SK-N-SH (cell line): ENCODE measurements around the gene PARP15. TPM values are rescaled to one million over a fixed set of nuclear protein-coding genes. Genes with fewer than 3 reads are reported as not detected.

Experiments
- CTCF ChIA-PET: fragments of 300-600, 350-600 bp; formaldehyde crosslinking; extraction: SDS; loops from one replicate; lab custom pipeline; 2021; lab: Yijun Ruan, JAX
- POLR2A ChIA-PET: fragments of 350-600 bp; sonication (Branson Sonifier 250); formaldehyde crosslinking; extraction: SDS; loops from one replicate; lab custom pipeline; 2020; ENCODE audit warnings: antibody characterized with exemption, inconsistent platforms; lab: Yijun Ruan, JAX
- DNase-seq: peaks from one replicate; pipeline ENCODE4 v3.0.0; 2012
- H2AFZ ChIP-seq: fragments of 200-600 bp; sonication (generic); 2 replicates; pipeline ENCODE4 v1.8.1; 2016; ENCODE audit warnings: antibody characterized with exemption, mild to moderate bottlenecking, low read depth
- H3F3A ChIP-seq: fragments of 200-600 bp; sonication (generic); replicated peaks from 2 replicates; pipeline ENCODE3; 2016; ENCODE audit warnings: antibody characterized with exemption, mild to moderate bottlenecking; ENCODE audit not compliant: insufficient read depth
- H3K27ac ChIP-seq, 2 experiments: fragments of 200-500 bp in 1 of 2; fragments of 200-600 bp in 1 of 2; sonication (Bioruptor generic) in 1 of 2; sonication (generic), shearing (Covaris generic) in 1 of 2; 2 replicates each; pipeline versions ENCODE4 v1.5.1 to v1.6.1; 2014 to 2016; ENCODE audit warnings: low read depth in 2 of 2, inconsistent platforms in 1 of 2, low read length in 1 of 2, mild to moderate bottlenecking in 1 of 2, mixed read lengths in 1 of 2
- H3K27me3 ChIP-seq: fragments of 200-600 bp; sonication (generic), shearing (Covaris generic); 2 replicates; pipeline ENCODE4 v1.6.1; 2016; ENCODE audit warnings: mixed run types; ENCODE audit not compliant: insufficient read depth
- H3K36me3 ChIP-seq, 2 experiments: fragments of 200-500 bp in 1 of 2; fragments of 200-600 bp in 1 of 2; sonication (Bioruptor generic) in 1 of 2; sonication (generic) in 1 of 2; replicated peaks in 1 of 2; 2 replicates each; pipeline versions ENCODE3 to v1.5.1; 2014 to 2016; ENCODE audit warnings: low read length in 1 of 2, mild to moderate bottlenecking in 1 of 2; ENCODE audit not compliant: insufficient read depth in 2 of 2, control insufficient read depth in 1 of 2
- H3K4me1 ChIP-seq, 2 experiments: fragments of 200-500 bp in 1 of 2; fragments of 200-600 bp in 1 of 2; sonication (Bioruptor generic) in 1 of 2; sonication (generic), shearing (Covaris generic) in 1 of 2; 2 replicates each; pipeline versions ENCODE4 v1.5.1 to v1.6.1; 2014 to 2016; ENCODE audit warnings: low read depth in 1 of 2, low read length in 1 of 2, mixed run types in 1 of 2; ENCODE audit not compliant: insufficient read depth in 2 of 2, control insufficient read depth in 1 of 2
- H3K4me2 ChIP-seq: fragments of 200-600 bp; sonication (generic), shearing (Covaris generic); 2 replicates; pipeline ENCODE4 v1.6.1; 2017; ENCODE audit warnings: mixed run types
- H3K4me3 ChIP-seq, 2 experiments: fragments of 200-500 bp in 1 of 2; fragments of 200-600 bp in 1 of 2; sonication (Bioruptor generic) in 1 of 2; sonication (generic), shearing (Covaris generic) in 1 of 2; 2 replicates each; pipeline versions ENCODE4 v1.5.1 to v1.8.1; 2014 to 2016; ENCODE audit warnings: low read depth in 2 of 2, inconsistent platforms in 1 of 2, low read length in 1 of 2, mild to moderate bottlenecking in 1 of 2, mixed read lengths in 1 of 2, moderate library complexity in 1 of 2
- H3K79me2 ChIP-seq: fragments of 200-600 bp; sonication (generic); 2 replicates; pipeline ENCODE4 v1.8.1; 2017; ENCODE audit warnings: mild to moderate bottlenecking; ENCODE audit not compliant: insufficient read depth
- H3K9ac ChIP-seq: fragments of 200-600 bp; sonication (generic); 2 replicates; pipeline ENCODE4 v1.6.1; 2017; ENCODE audit warnings: mixed run types
- H3K9me2 ChIP-seq: fragments of 200-600 bp; sonication (generic); 2 replicates; pipeline ENCODE4 v1.6.1; 2017; ENCODE audit warnings: mixed run types
- H3K9me3 ChIP-seq: fragments of 200-600 bp; sonication (generic); 2 replicates; pipeline ENCODE4 v1.6.1; 2017; ENCODE audit warnings: mixed run types, mild to moderate bottlenecking, moderate library complexity
- H4K20me1 ChIP-seq: fragments of 200-600 bp; sonication (generic); 2 replicates; pipeline ENCODE4 v1.6.1; 2017; ENCODE audit warnings: mild to moderate bottlenecking, mixed run types; ENCODE audit not compliant: insufficient read depth
- FOSL2 ChIP-seq: IDR thresholded peaks from 2 replicates; pipeline ENCODE4 v1.4.0; 2012; ENCODE audit warnings: low read depth, mild to moderate bottlenecking, moderate library complexity, borderline replicate concordance
- FOXJ3 ChIP-seq: sonication (generic); formaldehyde crosslinking; IDR thresholded peaks from 2 replicates; pipeline ENCODE4 v1.5.1; 2020; ENCODE audit warnings: mild to moderate bottlenecking, missing genetic modification reagents
- FOXM1 ChIP-seq: IDR thresholded peaks from 2 replicates; pipeline ENCODE4 v1.4.0; 2012; ENCODE audit warnings: low read depth, mild to moderate bottlenecking
- GABPA ChIP-seq: IDR thresholded peaks from 2 replicates; pipeline ENCODE4 v1.4.0; 2012; ENCODE audit warnings: low read depth, mild to moderate bottlenecking
- GATA2 ChIP-seq: sonication (generic); formaldehyde crosslinking; IDR thresholded peaks from 2 replicates; pipeline ENCODE4 v1.5.0; 2020; ENCODE audit warnings: mild to moderate bottlenecking, missing genetic modification reagents
- MEF2A ChIP-seq: IDR thresholded peaks from 2 replicates; pipeline ENCODE4 v1.4.0; 2012; ENCODE audit warnings: low read depth, borderline replicate concordance
- NRF1 ChIP-seq: IDR thresholded peaks from 2 replicates; pipeline ENCODE4 v1.6.1; 2012; ENCODE audit warnings: low read depth, mild to moderate bottlenecking, low read length
- POLR2AphosphoS5 ChIP-seq: IDR thresholded peaks from 2 replicates; pipeline ENCODE4 v1.6.1; 2012; ENCODE audit warnings: low read depth, low read length
- RCOR1 ChIP-seq: fragments of 150-350 bp; IDR thresholded peaks from 2 replicates; pipeline ENCODE4 v1.6.1; 2017; ENCODE audit warnings: antibody characterized with exemption, low read length
- REST ChIP-seq: IDR thresholded peaks from 2 replicates; pipeline ENCODE4 v1.6.1; 2012; ENCODE audit warnings: mild to moderate bottlenecking, low read depth, low read length, moderate library complexity
- RFX5 ChIP-seq: IDR thresholded peaks from 2 replicates; pipeline ENCODE4 v1.6.1; 2012; ENCODE audit warnings: mild to moderate bottlenecking, improper control_type of control experiment, low read length
- RXRA ChIP-seq: IDR thresholded peaks from 2 replicates; pipeline ENCODE4 v1.4.0; 2012; ENCODE audit warnings: low read depth, mild to moderate bottlenecking, borderline replicate concordance
- SIN3A ChIP-seq: IDR thresholded peaks from 2 replicates; pipeline ENCODE4 v1.6.1; 2012; ENCODE audit warnings: low read depth, mild to moderate bottlenecking, low read length, moderate library complexity, borderline replicate concordance
- TEAD4 ChIP-seq: IDR thresholded peaks from 2 replicates; pipeline ENCODE4 v1.4.0; 2012; ENCODE audit warnings: mild to moderate bottlenecking, borderline replicate concordance; ENCODE audit not compliant: insufficient read depth
- YY1 ChIP-seq: IDR thresholded peaks from 2 replicates; pipeline ENCODE4 v1.4.0; 2012; ENCODE audit warnings: low read depth, mild to moderate bottlenecking
- ZBTB33 ChIP-seq: IDR thresholded peaks from 2 replicates; pipeline ENCODE4 v1.4.0; 2012; ENCODE audit warnings: low read depth, borderline replicate concordance
- WGBS: methylation state at CpG from one replicate; pipeline ENCODE4 v1.1.6; 2017; ENCODE audit warnings: low lambda C conversion rate; 5-methylcytosine and 5-hydroxymethylcytosine counted together
- polyA plus RNA-seq, 3 experiments: library from polyadenylated mRNA; depleted of rRNA; stranded (reverse); fragments of >200 nt; gene quantifications; 2 replicates each; pipeline ENCODE4 v1.2.3, GENCODE V29; 2012
- TF ChIP-seq, protein P1 (sequence below): fragments of 200-600 bp; sonication (generic); IDR thresholded peaks from 2 replicates; pipeline ENCODE4 v1.6.1; 2017; ENCODE audit warnings: antibody characterized with exemption, mild to moderate bottlenecking, moderate library complexity
- TF ChIP-seq, protein P2 (sequence below): IDR thresholded peaks from 2 replicates; pipeline ENCODE4 v1.4.0; 2012; ENCODE audit warnings: low read depth, borderline replicate concordance
- TF ChIP-seq, protein P3 (sequence below): IDR thresholded peaks from 2 replicates; pipeline ENCODE4 v1.4.0; 2012; ENCODE audit warnings: low read depth

The PARP15 gene
- polyA plus RNA-seq, 1 of the 3 experiments (the other 2 are of a cell fraction) = not detected

DNA sequence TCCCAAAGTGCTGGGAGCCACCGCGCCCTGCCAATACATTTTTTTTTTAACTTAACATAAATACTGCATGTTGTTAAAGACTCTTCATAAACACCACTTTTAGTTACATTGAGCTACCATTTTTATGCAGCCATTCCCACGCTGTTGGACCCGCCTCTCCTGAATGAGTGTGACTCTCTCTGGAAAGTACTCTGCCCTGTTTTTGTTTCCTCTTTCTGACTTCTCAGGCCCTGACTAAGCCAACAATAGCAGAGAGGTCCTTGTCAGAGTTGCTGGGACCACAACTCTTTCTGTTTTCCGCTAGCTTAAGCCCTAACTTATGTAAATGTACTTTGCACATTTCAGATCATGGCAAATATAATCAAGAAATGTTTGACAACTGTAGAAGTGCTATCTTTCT lies 35.2 kb downstream of the PARP15 start:
- H3K27ac ChIP-seq = no peak overlapping the region
- no peaks in the 10 kb centered on the region for H3K9me3 ChIP-seq
- POLR2A ChIA-PET = no interaction called here
- WGBS = 88% methylated on average over 5 of the region's 5 CpGs
- H3K4me3 ChIP-seq = no peak overlapping the region
- no peaks in the 10 kb centered on the region for H3K4me1 ChIP-seq
- H3K36me3 ChIP-seq = no peaks in the 10 kb centered on the region
- H3K4me2 ChIP-seq = no peak overlapping the region
- DNase-seq = no peak
- CTCF ChIA-PET = no interaction called here
- H3K9ac ChIP-seq = no peak overlapping the region
- H3F3A ChIP-seq = no peaks in the 10 kb centered on the region
- H3K27me3 ChIP-seq = no peaks in the 10 kb centered on the region
- H4K20me1 ChIP-seq = no peaks in the 10 kb centered on the region
- TF ChIP-seq RCOR1 (no peak), FOXM1 (no peak), NRF1 (no peak), MEF2A (no peak), YY1 (no peak), RXRA (no peak), SIN3A (no peak), GABPA (no peak), REST (no peak), GATA2 (CRISPR knock-in tag) (no peak), FOXJ3 (CRISPR knock-in tag) (no peak), POLR2AphosphoS5 (no peak), TEAD4 (no peak), FOSL2 (no peak), ZBTB33 (no peak), RFX5 (no peak)
- TF ChIP-seq, protein P1, sequence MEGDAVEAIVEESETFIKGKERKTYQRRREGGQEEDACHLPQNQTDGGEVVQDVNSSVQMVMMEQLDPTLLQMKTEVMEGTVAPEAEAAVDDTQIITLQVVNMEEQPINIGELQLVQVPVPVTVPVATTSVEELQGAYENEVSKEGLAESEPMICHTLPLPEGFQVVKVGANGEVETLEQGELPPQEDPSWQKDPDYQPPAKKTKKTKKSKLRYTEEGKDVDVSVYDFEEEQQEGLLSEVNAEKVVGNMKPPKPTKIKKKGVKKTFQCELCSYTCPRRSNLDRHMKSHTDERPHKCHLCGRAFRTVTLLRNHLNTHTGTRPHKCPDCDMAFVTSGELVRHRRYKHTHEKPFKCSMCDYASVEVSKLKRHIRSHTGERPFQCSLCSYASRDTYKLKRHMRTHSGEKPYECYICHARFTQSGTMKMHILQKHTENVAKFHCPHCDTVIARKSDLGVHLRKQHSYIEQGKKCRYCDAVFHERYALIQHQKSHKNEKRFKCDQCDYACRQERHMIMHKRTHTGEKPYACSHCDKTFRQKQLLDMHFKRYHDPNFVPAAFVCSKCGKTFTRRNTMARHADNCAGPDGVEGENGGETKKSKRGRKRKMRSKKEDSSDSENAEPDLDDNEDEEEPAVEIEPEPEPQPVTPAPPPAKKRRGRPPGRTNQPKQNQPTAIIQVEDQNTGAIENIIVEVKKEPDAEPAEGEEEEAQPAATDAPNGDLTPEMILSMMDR = no peak
- TF ChIP-seq, protein P2, sequence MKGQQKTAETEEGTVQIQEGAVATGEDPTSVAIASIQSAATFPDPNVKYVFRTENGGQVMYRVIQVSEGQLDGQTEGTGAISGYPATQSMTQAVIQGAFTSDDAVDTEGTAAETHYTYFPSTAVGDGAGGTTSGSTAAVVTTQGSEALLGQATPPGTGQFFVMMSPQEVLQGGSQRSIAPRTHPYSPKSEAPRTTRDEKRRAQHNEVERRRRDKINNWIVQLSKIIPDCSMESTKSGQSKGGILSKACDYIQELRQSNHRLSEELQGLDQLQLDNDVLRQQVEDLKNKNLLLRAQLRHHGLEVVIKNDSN = no peak
- TF ChIP-seq, protein P3, sequence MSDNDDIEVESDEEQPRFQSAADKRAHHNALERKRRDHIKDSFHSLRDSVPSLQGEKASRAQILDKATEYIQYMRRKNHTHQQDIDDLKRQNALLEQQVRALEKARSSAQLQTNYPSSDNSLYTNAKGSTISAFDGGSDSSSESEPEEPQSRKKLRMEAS = no peak
- H2AFZ ChIP-seq = no peak overlapping the region
- no peaks in the 10 kb centered on the region for H3K79me2 ChIP-seq
- H3K9me2 ChIP-seq = no peaks in the 10 kb centered on the region
